HG03045 (cell line): ENCODE measurements around the gene MKI67.
A peak's percentile ranks its signal among the peaks of the same experiment; 100 is the strongest.
"Not testable (repeated sequence)": the region's sequence is repeated elsewhere in the genome, so short reads cannot be mapped to it uniquely, and the experiment has no call there.

ENCODE experiments used
- ATAC-seq: cut with Tn5 transposase; IDR thresholded peaks from one replicate; pipeline ENCODE4 v1.9.1; 2021; ENCODE audit warnings: mild to moderate bottlenecking, moderate library complexity; ENCODE audit not compliant: unreplicated experiment

Gene MKI67, protein sequence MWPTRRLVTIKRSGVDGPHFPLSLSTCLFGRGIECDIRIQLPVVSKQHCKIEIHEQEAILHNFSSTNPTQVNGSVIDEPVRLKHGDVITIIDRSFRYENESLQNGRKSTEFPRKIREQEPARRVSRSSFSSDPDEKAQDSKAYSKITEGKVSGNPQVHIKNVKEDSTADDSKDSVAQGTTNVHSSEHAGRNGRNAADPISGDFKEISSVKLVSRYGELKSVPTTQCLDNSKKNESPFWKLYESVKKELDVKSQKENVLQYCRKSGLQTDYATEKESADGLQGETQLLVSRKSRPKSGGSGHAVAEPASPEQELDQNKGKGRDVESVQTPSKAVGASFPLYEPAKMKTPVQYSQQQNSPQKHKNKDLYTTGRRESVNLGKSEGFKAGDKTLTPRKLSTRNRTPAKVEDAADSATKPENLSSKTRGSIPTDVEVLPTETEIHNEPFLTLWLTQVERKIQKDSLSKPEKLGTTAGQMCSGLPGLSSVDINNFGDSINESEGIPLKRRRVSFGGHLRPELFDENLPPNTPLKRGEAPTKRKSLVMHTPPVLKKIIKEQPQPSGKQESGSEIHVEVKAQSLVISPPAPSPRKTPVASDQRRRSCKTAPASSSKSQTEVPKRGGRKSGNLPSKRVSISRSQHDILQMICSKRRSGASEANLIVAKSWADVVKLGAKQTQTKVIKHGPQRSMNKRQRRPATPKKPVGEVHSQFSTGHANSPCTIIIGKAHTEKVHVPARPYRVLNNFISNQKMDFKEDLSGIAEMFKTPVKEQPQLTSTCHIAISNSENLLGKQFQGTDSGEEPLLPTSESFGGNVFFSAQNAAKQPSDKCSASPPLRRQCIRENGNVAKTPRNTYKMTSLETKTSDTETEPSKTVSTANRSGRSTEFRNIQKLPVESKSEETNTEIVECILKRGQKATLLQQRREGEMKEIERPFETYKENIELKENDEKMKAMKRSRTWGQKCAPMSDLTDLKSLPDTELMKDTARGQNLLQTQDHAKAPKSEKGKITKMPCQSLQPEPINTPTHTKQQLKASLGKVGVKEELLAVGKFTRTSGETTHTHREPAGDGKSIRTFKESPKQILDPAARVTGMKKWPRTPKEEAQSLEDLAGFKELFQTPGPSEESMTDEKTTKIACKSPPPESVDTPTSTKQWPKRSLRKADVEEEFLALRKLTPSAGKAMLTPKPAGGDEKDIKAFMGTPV (N-terminal part only)

DNA sequence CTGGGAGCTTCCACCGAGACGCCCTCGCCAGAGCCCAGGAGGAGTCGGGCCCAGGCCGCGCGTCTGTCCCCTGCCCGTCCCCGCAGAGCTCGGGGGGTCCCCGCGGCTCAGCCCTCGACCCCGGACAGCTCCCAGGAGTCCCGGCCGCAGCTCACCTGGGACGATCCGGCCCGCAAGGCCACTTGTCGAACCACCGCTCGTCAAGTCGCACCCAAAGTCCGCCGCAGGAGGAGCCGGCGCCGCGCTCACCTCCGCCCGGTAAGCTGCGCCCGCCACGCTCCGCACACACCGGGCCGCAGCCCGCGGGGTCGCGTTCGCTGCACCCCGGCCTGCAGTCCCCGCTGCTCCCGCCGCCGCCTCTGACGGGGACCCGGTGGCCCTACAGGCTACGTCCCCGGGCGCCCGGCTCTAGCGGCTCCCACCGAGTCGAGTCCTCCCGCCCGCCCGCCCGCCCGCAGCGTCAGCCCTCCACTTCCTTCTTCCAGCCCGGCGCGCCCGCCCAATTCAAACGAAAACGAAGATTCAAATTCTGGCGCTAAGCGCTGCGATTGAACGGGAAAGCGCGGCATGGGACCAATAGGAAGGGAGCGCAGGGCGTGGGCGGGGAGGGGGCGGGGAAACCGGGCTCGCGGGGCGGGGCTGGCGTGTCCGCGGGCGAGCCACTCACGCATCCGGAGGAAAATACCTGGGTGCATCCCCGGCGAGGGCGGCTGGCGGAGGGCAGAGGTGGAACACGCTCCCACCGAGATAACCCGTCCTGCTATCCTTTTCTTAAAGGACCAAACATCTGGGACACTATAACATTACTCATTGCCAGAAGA, at the start of gene MKI67:
Gene MKI67, minus strand, starts transcription at position 480 of the 821 bp plus-strand sequence. CDS start 756 bp downstream, outside the sequence.
- ATAC-seq: peak; percentile 87

DNA sequence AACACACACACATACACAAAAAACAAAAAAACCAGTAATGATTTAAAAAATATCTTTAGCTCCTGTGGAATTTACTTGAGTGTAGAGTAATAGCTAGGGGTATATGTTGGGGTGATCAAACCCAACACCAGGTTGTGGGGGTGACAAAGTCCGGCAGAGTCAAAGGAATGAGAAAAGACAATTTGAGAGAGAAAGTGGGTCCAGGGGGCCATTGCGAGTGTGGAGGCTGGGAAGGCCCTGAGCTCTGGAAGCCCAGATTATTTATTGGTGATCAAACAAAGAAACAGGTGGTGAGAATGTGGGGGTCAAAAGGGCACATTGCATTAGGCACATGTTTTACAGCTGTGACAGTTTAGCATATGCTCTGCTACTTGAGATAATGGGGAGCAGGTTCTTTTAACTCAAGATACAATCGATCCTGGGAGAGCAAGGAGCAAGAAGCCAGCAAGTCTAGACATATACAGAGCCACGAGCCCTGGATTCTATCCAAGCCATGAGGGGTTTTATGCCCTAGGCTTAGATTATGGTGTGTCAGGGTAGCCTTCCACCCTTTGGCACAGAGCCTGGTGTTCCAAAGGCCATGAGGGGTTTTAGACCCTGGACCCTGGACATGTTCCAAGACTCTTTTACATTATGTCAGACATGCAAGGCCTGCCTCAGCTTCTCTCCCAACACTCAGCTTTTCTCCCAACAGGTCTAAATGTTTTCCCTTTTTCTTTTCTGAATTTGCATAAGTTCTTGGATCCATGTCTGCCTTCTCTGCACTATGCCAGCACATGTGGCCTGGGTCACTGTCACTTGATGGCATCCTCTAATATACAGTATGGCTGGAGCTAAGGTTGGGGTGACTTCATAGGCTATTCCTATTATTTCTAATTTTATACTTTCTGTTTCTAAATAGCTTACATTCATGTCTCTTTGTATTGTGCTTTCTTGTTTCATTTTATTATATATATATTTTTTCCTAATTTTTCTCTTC, 48.6 kb upstream of the MKI67 start:
- ATAC-seq: no peak

DNA sequence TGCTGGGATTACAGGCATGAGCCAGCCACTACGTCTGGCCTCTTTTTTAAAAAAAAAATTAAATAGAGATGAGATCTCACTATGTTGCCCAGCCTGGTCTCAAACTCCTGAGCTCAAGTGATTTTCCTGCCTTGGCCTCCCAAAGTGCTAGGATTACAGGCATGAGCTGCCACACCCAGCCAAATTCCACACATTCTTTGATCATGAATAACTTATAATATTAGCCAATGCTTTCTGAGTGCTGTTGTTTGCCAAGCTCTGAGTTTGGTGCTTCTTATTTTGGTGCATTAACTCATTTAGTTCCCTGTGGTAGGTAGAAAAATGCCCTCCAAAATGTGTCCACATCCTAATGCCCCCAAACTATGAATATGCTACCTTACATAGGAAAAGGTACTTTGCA, 47.2 kb upstream of the MKI67 start:
- no peak for ATAC-seq

DNA sequence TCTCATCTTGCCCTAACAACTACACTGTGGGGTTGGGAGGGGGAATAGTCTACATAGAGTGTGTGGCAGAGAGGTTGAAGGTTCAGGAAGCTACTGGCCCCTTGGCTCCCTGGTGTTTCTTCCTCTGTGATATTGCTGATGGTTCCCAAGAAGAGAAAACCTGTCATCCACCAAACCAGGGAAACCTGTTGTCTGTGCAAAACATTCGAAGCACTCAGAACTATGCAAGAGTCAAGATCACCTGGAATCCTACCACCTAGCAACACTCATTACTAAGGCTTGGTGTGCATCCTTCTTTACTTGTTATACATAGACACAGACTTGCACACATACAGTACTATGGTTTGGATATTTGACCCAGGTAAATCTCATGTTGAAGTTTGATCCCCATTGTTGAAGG, 46.5 kb upstream of the MKI67 start:
- ATAC-seq: no peak

DNA sequence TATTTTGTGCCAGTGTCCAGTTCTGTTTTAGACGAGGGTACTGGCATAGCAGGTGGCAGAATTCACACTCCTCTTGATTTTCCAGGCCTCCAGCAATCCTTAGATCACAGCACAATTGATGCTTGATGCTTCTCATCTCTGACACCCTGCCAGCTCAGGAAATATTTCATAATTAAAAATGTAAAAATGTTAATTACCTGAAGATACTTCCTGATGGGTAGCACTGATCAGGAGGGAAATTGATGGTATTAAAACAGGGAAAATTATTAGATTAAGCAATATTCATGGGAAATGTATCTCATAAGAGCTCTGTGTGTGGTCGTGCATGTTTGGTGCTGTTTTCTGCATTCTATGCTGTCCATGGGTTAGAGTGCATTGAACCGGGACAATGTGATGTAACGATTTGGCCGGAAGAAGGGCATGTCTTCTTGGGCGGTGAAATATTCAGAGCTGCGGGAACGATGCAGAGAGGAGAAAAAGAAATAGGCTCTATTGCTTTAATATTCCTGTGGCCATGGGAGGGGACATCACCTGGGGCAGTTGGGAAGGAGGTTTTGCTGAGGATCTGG, 43.7 kb upstream of the MKI67 start:
- ATAC-seq: no peak

DNA sequence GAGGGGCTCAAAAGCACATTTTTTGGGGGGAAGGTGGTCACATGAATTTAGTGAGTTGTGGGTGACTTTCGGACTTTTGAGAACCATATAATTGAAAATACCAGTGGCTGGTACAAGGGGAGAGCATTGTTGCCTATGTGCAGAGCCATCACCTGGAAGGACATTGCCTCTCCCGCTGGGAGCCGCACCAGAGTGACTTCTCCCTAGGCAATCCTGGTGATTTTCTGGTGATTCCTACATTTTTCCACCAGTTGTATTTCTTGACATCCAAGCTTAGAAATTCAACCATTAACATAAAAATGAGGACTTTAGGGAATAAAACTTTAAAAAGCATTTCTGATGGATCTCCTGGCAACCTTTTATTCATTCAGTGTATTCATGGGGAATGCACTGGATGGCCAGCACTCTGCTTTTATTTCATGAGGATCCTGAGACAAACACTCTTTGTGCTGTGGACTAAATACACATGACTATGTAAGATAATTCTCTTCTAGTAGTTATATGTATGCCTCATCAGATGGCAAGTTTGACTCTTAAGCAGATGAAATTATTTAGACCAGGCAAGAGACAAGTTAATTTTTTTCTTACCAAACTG, 41.8 kb upstream of the MKI67 start:
- no peak for ATAC-seq

DNA sequence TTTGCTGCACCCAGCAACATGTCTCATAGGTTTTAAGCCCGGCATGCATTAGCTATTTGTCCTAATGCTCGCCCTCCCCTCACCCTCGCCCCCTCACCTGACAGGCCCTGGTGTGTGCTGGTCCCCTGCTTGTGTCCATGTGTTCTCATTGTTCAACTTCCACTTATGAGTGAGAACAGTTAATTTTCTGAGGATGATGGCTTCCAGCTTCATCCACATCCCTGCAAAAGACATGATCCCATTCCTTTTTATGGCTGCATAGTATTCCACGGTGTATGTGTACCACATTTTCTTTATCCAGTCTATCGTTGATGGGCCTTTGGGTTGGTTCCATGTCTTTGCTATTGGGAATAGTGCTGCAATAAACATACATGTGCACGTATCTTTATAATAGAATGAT, 40.9 kb upstream of the MKI67 start:
- ATAC-seq: not testable (repeated sequence)

DNA sequence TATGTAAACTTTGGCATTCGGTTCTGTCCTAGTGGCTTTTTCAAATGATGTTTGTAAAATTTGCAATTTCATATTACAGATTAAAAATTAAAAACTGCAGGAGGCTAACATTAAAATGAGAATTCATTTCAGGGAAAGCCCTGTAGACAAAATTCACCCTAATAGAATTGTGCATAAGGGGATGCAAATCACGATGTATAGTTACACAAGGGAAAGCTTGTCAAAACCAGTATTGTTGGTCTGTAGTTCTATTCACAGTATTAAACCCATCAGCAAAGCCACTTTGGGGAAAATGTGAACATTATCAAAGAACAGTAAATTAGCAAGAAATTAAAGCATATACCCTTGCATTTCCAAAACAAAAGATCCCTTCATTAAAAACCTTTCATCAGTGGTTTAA, 39.9 kb upstream of the MKI67 start:
- ATAC-seq: no peak

DNA sequence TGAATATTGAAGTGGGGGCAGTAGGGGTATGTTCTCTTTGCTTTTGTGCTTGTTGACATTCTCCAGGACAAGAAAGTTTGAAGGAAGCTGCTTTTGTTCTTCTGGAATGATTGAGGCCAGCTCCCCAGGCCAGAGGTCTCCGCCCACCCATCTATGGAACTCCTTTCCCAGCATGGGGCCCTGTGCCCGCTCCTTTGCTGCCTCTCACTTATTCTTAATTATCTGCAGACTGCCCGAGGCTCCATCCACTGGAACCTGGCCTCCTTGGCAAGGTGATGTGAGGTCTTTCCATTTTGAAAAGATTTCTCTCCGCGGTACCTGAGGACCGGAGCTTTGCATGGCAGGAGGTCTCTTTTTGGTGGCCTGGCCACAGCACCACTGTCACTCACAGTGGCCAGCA, 39.3 kb upstream of the MKI67 start:
- no peak for ATAC-seq

DNA sequence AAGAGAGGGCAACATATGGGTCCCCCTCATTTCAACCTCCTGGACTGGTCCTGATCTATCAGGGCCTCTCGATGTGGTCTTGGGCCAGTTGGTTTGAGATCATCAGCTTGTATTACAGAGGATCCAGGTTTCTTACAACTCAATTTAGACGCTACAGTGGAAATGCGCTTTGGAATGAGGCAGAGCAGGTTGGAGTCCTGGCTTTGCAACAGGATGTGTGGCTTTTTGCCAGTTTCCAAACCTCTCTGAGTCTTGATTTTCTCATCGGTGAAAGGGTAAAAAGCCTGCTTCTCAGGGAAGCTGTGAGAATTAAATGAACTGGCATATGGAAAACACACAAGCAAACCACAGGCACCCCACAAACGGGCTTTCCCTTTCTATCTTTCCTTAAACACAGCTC, 37.5 kb upstream of the MKI67 start:
- ATAC-seq: no peak

DNA sequence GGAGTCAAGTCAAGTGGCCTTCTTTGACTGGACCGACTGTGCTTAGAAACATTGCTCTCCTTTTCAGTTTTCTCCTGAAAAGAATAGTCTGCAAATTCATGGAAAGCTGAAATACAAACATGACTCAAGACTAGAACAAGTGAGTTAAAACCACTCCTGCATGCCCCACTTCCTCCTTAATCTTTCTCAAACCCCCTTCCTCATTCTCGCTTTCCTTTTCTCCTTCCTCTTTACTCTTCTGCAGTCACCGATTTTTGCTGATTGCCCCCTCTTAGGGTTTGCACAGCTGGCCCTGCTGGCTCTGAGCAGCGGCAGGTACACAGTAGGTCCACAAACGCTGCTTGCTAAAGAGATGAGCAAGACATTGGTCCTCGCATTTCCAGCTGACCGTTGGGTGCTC, 34.8 kb upstream of the MKI67 start:
- no peak for ATAC-seq

DNA sequence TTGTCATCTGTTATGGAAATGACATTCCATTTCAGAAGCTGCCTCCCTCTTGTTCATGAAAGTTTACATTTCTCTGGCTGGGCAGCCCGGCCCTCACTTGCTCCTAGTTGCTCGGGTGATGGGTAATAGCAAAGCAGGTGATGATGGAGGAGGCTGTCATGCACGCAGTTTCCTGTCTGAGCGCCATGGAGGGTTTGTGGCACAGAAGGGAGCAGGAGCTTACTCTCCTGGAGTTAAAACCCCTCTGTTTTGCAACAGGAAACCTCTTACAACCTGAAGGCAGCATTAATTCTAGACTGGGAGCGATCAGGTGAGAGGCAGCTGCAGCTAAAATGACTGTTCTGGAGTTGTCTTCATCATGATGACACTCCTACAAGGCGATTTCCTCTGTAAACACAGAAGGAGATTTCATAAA, 34.1 kb upstream of the MKI67 start:
- no peak for ATAC-seq

DNA sequence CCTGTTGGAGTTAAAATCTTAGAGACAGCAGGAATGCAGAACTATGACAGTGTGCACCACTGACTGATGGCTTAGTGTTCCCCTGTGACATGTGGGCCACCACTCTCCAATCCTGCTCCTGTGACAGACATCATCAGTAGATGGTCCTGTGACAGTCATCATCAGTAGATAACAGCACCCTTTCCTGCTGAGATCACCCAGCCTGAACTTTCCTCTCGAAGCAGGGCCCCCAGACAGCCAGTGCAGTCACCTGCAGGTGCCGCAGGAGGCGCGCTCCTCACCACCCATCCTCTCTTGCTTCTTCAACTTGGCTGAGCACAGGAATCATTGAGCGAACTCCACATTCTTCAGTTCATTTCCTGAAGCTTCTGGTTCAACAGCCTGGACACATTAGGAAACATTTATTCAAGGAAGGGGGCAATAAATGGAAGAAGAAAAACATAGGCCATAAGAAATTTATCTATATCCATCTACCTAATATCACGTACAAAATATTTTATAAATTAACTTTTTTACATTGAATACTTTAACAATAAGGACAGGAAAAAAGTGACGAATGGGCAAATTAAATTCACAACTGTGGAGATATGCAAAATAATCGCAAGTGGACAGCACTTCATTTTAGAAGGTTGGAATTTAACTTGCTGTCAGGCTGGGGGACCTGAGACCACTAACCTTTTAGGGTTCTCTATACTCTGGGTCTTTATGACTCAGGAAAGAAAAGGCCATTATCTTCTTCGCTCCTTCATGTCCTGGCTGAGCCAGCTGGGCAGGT, 32.0 kb upstream of the MKI67 start:
- no peak for ATAC-seq

DNA sequence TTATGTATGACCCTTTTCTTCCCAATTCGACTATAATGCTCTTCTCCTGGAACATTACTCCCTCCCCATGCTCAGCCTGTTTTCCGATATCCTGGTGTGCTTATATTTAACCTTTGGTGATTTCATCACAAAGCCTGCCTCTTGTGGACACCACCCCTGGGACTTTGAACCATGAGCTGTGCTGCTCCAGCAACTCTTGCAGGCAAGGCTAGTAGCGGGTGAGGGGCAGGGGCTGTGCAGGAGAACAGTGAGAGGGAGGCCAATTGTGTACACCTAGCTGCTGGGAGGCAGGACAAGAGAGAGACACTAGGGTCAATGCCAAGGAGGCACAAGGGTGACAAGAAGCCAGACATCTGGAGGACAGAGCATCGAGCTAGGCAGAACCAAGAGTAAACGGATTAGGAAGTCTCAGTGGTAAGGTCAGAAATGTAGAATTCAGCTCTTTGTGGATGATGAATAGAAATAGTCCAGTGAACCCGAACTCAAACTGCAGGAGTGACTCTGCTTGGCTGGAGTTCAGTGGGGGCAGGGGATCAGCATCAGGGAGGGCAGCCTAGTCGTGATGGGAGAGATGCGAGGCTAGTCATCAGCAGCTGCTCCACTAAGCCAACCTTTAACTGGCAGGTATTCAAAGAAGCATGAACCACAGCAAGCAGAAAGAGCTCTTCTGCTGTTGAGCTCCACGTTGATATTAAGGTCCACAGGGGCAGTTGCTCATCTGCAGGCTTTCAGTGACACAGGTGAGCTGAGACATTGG, 31.0 kb upstream of the MKI67 start:
- ATAC-seq: no peak

DNA sequence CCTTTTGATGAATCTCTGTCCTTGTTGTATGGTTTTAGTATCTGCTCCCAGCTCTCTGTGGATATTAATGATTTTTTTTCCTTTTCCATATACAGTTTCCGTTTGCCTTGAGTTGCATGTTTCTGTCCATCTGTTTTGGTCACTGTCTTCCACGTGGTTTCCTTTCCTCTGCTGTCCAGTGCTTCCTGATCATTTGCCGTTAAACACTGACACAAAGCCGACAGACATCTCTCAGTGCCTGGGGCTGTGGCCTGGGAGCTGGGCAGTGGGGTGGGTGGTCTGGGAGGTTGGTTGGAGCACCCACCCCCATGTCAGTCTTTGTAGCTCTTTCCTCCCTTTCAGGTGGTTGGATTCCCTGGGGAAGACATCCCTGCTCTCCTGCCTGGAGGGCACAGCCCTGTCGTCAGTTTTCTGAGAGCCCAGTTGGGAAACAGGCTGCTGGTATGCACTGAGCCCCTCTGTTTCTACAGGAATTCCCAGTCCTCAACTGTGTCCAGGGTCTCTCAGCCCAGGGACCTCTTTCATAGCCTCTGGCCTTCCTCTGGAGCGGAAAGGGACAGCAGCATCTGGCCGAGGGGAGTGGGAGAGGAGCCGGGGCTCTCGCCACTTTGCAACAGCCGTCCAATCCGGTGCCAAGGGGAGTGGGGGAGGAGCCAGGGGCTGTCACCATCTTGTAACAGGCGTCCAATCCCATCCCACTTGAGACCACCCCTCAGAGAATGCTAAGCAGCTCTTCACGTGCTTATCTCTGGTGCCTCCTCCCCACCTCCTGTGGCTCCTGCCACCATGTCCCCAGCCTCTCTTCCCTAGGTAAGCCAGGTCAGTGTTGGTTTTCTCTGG, 26.7 kb upstream of the MKI67 start:
- ATAC-seq: no peak

DNA sequence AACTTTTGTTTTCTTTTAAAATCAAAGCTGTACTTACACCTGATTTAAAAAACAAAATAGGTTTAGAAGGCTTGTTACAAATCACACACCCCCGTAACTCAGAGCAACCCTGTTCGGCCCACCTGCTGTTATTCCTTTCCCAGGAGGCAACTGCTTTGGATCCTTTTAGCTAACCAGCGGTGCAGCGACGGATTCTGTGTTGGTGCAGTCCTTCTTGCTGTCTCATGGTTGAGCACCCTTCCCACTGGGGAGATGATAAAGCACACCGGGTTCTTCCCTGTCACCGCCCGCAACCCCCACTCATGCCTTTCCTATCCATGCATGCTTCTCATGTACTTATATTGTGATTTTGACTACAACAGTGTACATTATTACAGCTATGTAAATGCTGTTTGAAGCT, 24.8 kb upstream of the MKI67 start:
- no peak for ATAC-seq
